ENCODE data around the gene DAPL1. TPM values are rescaled to one million over a fixed set of nuclear protein-coding genes. Genes with fewer than 3 reads are reported as not detected.

DAPL1 gene, protein sequence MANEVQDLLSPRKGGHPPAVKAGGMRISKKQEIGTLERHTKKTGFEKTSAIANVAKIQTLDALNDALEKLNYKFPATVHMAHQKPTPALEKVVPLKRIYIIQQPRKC
- polyA plus RNA-seq (2012; ENCODE audit: missing spikeins) = not detected

DNA sequence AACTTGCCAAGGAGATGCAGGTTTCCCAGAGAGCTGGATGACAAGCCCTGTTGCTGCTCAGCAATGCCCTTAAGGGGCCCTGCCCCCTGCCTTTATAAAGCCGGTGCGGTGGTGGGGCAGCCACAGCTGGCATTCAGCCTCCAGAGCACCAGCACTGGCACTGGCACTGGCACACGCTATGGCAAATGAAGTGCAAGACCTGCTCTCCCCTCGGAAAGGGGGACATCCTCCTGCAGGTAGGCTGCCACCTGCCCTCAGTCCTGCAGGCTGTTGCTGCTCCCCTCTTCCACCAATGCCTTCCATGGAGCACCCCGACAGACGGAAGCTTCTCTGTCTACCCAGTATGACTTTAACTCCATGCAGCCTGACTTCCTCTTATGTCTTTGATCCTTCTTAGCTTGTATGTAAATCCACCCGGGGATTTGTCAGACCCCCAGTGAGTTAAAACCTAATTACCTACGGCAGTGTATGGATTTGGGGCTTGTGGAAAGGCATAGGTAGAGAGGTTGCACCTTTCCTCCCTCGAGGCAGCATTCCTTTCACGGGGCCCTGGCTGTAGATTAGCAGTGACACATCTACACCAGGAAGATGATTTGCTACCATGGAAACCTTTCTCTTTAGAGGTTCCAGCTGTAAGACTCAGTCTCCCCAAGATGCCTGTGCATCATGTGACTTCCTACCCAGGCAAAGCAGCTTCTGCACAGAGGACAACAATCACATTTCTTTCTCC, at the start of gene DAPL1:
TSS of gene DAPL1 (plus strand) at position 123 of the 730 bp plus-strand sequence. CDS start at position 179, 56 bp downstream.
- DNase-seq (ENCODE audit: insufficient read length) (no peak), FAIRE-seq (no peak)
- no peak for TF ChIP-seq TAF1 (IDR thresholded peaks at IDR 0.05; ENCODE audit: borderline replicate concordance, low read depth, low read length)
- TF ChIP-seq POLR2A (IDR thresholded peaks at IDR 0.05; ENCODE audit: low read depth, low read length) = no peak

- TF ChIP-seq POLR2A (IDR thresholded peaks at IDR 0.05; ENCODE audit: low read depth, low read length) (no peak), TAF1 (IDR thresholded peaks at IDR 0.05; ENCODE audit: borderline replicate concordance, low read depth, low read length) (no peak), POLR2AphosphoS5 (IDR thresholded peaks at IDR 0.05; ENCODE audit: low read depth, low read length) (no peak)
- no peak for FAIRE-seq
- no peak for DNase-seq (ENCODE audit: insufficient read length)
These were observed 49.2 kb upstream of the DAPL1 start for GRCh38 chr2:158745866-158746382.

- no peak for DNase-seq (ENCODE audit: insufficient read length)
- FAIRE-seq = no peak
- TF ChIP-seq POLR2A (IDR thresholded peaks at IDR 0.05; ENCODE audit: low read depth, low read length) = no peak
- no peak for TF ChIP-seq TAF1 (IDR thresholded peaks at IDR 0.05; ENCODE audit: borderline replicate concordance, low read depth, low read length)
- no peak for TF ChIP-seq POLR2AphosphoS5 (IDR thresholded peaks at IDR 0.05; ENCODE audit: low read depth, low read length)
These were observed 48.6 kb upstream of the DAPL1 start for GRCh38 chr2:158746488-158746887.

DNA sequence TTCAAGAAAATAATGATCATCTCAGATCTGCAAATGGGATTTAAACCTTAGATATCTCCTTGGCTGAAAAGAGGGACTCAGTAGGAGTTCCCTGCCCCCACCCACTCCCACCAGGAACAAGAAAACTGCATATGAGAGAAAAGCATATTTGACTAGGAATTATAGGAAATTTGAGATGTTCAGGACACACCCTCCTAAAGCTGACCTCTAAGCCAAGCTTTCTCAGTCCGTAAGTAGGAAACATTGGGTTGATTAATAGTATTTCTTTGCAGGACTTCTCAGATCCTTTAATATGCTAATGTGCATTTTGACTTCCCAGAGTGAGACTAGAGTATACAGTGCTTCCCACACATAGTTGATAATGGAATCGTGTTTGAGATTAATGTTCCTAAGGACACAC, 47.8 kb upstream of the DAPL1 start:
- DNase-seq (ENCODE audit: insufficient read length) (no peak), FAIRE-seq (no peak)
- no peak for TF ChIP-seq TAF1 (IDR thresholded peaks at IDR 0.05; ENCODE audit: borderline replicate concordance, low read depth, low read length)
- no peak for TF ChIP-seq POLR2A (IDR thresholded peaks at IDR 0.05; ENCODE audit: low read depth, low read length)
- no peak for TF ChIP-seq POLR2AphosphoS5 (IDR thresholded peaks at IDR 0.05; ENCODE audit: low read depth, low read length)

DNA sequence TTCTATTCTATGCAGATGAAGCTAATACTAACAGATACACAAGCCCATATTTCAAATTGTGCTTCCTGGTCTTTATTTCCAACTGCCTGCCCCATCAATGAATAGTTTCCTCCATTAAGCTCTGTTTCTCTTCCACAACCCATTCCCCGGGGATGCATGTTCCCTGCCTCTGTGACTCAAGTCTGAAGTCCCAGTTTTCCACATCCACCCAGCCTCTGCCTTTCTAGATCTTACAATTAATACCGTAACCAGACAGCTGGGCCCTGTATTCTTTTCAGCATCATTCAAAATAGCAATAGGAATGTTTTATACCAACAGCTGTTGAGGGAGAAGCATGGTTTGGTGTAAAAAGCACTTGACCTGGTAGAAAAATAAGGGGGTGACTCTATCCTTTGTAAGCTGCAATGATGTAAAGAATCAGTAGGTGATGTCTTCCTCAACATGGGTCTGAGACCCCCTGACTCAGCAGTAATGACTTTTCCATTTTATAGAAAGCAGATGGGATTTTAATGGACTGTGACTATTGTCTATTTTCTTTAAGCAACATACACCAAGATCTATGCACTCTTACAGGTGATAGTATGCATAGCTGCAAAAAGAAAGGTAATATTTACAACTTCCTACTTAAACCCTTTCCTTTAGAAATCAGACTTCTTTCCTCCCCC, 46.1 kb upstream of the DAPL1 start:
- DNase-seq (ENCODE audit: insufficient read length) (no peak), FAIRE-seq (no peak)
- TF ChIP-seq POLR2A (IDR thresholded peaks at IDR 0.05; ENCODE audit: low read depth, low read length) (no peak), POLR2AphosphoS5 (IDR thresholded peaks at IDR 0.05; ENCODE audit: low read depth, low read length) (no peak), TAF1 (IDR thresholded peaks at IDR 0.05; ENCODE audit: borderline replicate concordance, low read depth, low read length) (no peak)

GRCh38 chr2:158750458-158751125, 44.5 kb upstream of the DAPL1 start:
- no peak for FAIRE-seq
- no peak for DNase-seq (ENCODE audit: insufficient read length)

DNA sequence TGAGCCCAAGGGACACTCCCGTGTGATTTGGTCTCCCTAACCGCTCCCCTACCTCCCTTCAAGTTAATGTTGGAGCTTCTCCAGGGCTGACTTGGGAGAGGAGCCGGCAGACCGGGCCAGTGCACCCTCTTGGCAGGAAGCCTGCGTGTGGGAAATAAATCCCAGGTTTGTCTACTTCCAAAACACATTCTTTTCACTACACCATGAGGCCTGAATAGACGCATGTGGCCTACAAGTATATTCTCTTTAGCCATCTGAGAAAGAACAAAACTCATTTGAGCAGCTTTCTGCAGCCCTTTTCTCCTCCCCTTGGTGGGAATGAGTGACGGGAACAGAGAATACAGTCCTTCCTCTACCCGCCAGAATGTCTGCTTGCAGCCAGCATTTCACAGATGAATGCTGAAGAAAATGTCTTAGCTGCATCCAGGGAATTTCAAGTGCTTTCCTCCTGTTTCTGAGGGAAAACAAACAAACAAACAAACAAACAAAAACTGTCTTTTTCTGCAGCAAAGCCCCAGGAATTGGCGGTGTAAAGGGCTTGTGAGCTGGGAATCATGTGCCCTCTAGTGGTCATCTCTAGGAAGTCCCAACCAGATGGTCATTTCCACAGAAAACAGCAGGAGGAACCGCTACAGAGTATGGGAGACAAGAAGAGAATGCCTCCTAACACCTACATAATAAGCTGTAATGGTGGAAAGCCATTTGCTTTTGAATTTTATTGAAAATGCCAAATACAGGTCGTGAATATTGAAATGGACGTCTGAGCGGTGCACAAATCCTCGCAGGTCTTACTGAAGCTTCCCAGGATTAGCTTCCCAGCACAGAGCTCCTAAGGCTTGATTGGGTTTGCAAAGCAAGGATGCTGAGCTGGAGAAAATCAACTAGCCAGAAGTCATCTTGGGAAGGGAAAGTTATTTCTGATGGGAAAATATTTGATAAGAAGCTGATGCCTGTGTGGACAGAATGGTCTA, 41.2 kb upstream of the DAPL1 start:
- peak; percentile 84 for FAIRE-seq
- no peak for TF ChIP-seq POLR2A (IDR thresholded peaks at IDR 0.05; ENCODE audit: low read depth, low read length)
- no peak for TF ChIP-seq TAF1 (IDR thresholded peaks at IDR 0.05; ENCODE audit: borderline replicate concordance, low read depth, low read length)
- TF ChIP-seq POLR2AphosphoS5 (IDR thresholded peaks at IDR 0.05; ENCODE audit: low read depth, low read length) = no peak

More at GRCh38 chr2:158750458-158751125, 44.5 kb upstream of the DAPL1 start:
- TF ChIP-seq POLR2A (IDR thresholded peaks at IDR 0.05; ENCODE audit: low read depth, low read length) = no peak
- no peak for TF ChIP-seq POLR2AphosphoS5 (IDR thresholded peaks at IDR 0.05; ENCODE audit: low read depth, low read length)
- no peak for TF ChIP-seq TAF1 (IDR thresholded peaks at IDR 0.05; ENCODE audit: borderline replicate concordance, low read depth, low read length)

DNA sequence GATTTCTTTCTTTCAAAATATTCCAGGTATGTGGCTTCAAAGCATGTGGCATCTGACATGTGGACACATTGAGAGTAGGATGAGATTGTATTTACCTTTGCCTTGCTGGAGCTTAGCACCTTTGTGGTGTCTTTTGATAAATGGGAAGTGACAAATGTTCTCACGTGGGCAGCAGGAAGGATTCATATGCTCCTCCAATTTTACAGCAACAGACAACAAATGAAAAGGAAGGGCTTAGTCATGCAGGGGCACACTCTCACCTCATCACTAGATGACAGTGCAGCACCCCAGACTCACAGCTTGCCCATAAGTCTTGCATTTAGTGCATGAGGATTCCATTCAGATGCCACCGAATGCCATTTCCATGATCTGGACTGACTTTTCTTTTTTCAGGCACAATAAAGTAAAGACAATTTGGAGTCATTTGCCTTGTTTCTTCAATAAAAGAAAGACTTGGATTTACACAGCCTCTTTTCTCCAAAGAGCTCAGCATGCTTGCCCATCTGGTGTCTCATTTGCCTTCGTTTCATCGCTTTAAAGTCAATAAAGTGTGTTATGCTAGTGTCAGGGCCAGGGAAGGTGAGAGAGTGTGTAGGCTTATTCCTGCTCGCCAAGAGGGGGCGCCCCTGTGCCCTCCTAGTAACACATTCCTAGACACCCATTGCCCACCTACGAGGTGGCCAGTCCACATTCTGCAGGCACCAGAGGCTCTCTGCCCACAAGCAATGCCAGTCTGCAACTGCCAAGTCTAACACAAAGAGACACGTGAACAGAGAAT, 39.6 kb upstream of the DAPL1 start:
- FAIRE-seq (no peak), DNase-seq (ENCODE audit: insufficient read length) (no peak)
- no peak for TF ChIP-seq POLR2A (IDR thresholded peaks at IDR 0.05; ENCODE audit: low read depth, low read length)
- TF ChIP-seq POLR2AphosphoS5 (IDR thresholded peaks at IDR 0.05; ENCODE audit: low read depth, low read length) = no peak
- TF ChIP-seq TAF1 (IDR thresholded peaks at IDR 0.05; ENCODE audit: borderline replicate concordance, low read depth, low read length) = no peak

More for the DNA sequence above, 41.2 kb upstream of the DAPL1 start:
- peak; percentile 22 for DNase-seq (ENCODE audit: insufficient read length)

- FAIRE-seq = no peak
- no peak for DNase-seq (ENCODE audit: insufficient read length)
- no peak for TF ChIP-seq POLR2A (IDR thresholded peaks at IDR 0.05; ENCODE audit: low read depth, low read length)
- TF ChIP-seq TAF1 (IDR thresholded peaks at IDR 0.05; ENCODE audit: borderline replicate concordance, low read depth, low read length) = no peak
- TF ChIP-seq POLR2AphosphoS5 (IDR thresholded peaks at IDR 0.05; ENCODE audit: low read depth, low read length) = no peak
These were observed 38.8 kb upstream of the DAPL1 start for GRCh38 chr2:158756331-158756730.

DNA sequence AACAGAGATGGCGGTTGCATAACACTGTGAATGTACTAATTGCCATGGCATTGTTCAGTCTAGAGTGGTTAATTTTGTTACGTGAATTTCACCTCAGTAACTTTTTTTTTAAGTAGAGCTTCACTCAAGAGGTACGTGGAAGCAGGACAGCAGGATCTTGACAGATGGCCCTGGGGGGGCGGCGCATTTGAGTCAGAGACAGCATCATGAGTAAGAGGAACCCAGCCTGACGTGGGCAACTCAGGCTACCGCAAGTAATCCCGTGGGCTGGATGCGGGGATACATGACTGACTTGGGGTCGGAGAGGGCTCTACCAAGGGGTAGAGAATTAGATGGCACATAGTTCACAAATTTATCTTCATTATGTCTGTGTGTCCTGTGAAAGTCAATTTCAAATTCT, 38.1 kb upstream of the DAPL1 start:
- DNase-seq (ENCODE audit: insufficient read length) (no peak), FAIRE-seq (no peak)
- no peak for TF ChIP-seq POLR2AphosphoS5 (IDR thresholded peaks at IDR 0.05; ENCODE audit: low read depth, low read length)
- no peak for TF ChIP-seq POLR2A (IDR thresholded peaks at IDR 0.05; ENCODE audit: low read depth, low read length)
- no peak for TF ChIP-seq TAF1 (IDR thresholded peaks at IDR 0.05; ENCODE audit: borderline replicate concordance, low read depth, low read length)
